ENCODE data around the gene SNX17.

GRCh38 chr2:27351802-27352598, 18.4 kb upstream of the SNX17 start:
- TF ChIP-seq POLR2A (IDR thresholded peaks at IDR 0.05) (no peak), CTCF (IDR thresholded peaks at IDR 0.05 in 4 of 5, conservative IDR thresholded peaks at IDR 0.05 in 1 of 5) (no peak)

Data from gastrocnemius medialis (tissue), 4 donors.